Rectal smooth muscle tissue (tissue), 1 donor: ENCODE measurements around the gene TNFRSF8.
A peak's percentile ranks its signal among the peaks of the same experiment; 100 is the strongest.

Experiments used
- H3K27ac ChIP-seq: one replicate; pipeline ENCODE4 v1.7.0; 2013; ENCODE audit warnings: low read depth, low read length, inconsistent platforms
- H3K27me3 ChIP-seq: one replicate; pipeline ENCODE4 v1.7.0; 2013; ENCODE audit warnings: low read length; ENCODE audit not compliant: control insufficient read depth, insufficient read depth
- H3K36me3 ChIP-seq: one replicate; pipeline ENCODE4 v1.7.0; 2013; ENCODE audit warnings: low read length; ENCODE audit not compliant: control insufficient read depth, insufficient read depth
- H3K4me1 ChIP-seq: one replicate; pipeline ENCODE4 v1.7.0; 2013; ENCODE audit warnings: low read length; ENCODE audit not compliant: control insufficient read depth, insufficient read depth
- H3K4me3 ChIP-seq: one replicate; pipeline ENCODE4 v1.7.0; 2013; ENCODE audit warnings: low read length
- H3K9ac ChIP-seq: one replicate; pipeline ENCODE4 v1.7.0; 2013; ENCODE audit warnings: low read length

Gene TNFRSF8

DNA sequence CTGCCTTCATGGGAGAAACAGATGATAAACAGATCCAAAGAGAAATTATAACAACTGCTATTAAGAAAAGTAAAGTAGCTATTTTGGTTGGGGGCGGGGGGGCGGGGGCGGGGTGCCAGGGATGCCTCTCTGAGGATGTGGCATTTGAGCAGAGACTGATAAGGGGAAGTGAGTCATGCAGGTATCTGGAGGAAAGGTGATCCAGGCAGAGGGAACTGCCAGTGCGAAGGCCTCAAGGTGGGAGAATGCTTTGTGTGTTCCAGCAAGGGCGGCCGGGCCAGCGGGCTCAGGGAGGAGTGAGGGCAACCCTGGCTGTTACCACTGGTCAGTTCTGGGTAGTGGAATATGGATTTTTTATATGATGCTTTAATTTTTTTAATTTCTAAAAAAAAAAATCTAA is 96.7 kb downstream of the TNFRSF8 start:
- peaks cover 2% of the 10 kb centered on the region for H3K4me1 ChIP-seq
- no peak overlapping the region for H3K27ac ChIP-seq
- no peak overlapping the region for H3K9ac ChIP-seq
- no peaks in the 10 kb centered on the region for H3K36me3 ChIP-seq
- no peaks in the 10 kb centered on the region for H3K27me3 ChIP-seq
- no peak overlapping the region for H3K4me3 ChIP-seq

DNA sequence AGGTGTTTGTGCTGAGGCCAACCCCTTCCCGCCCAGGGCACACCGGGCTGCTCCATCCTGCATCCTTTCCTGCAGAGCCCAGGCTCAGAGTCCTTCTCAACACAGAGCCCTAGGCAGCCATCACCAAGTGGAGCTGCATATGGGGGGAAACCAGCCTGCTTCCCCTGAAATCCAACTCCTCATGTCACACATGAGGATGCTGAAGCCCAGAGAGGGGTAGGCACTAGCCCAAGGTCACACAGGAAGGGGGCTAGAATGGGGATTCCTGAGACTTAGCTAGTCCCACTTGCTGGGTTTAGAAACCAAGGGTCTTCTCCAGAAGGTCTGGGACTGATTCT is 98.2 kb downstream of the TNFRSF8 start:
- no peak overlapping the region for H3K4me3 ChIP-seq
- no peaks in the 10 kb centered on the region for H3K27me3 ChIP-seq
- H3K27ac ChIP-seq, result no peak overlapping the region
- peaks cover 2% of the 10 kb centered on the region for H3K4me1 ChIP-seq
- H3K9ac ChIP-seq, result no peak overlapping the region
- H3K36me3 ChIP-seq, result no peaks in the 10 kb centered on the region

- Histone ChIP-seq H3K27ac (no peak overlapping the region), H3K4me3 (no peak overlapping the region), H3K36me3 (no peaks in the 10 kb centered on the region), H3K27me3 (no peaks in the 10 kb centered on the region), H3K9ac (no peak overlapping the region), H3K4me1 (peaks cover 2% of the 10 kb centered on the region)
Measured at GRCh38 chr1:12161662-12162458, 98.8 kb downstream of the TNFRSF8 start.

DNA sequence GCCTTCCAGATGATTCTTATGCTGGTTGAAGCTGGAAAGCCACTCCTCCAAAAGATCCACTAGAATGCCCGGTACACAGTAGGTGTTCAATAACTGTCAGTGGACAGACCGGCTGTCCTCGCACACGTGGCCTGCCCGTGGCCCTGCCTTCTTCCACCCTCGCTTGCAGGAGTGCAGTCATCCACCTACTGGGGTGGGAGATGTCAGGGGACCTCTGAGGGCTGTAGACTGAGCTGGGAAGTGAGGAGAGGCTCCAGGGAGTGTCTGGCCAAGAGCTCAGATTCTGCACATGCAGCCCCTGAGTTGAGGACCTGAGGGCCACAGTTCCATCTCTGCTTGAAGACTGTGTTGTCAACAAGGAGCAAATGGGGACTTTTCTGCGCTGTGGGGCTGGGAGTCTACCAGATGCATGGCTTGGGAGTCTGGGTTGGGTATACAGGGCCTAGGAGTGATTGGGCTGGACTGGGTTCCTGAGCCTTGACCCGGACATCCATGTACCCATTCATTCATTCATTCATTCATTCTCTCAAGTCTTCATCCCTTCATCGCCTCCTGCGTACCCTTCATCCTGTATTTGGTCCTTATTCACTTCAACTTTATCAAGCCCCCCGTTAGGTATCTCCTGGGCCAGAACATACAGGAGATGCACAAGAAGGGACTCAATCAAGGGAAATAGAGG is 99.5 kb downstream of the TNFRSF8 start:
- H3K4me1 ChIP-seq, result peaks cover 2% of the 10 kb centered on the region
- H3K9ac ChIP-seq, result no peak overlapping the region
- H3K36me3 ChIP-seq, result no peaks in the 10 kb centered on the region
- H3K4me3 ChIP-seq, result no peak overlapping the region
- H3K27me3 ChIP-seq, result no peaks in the 10 kb centered on the region
- H3K27ac ChIP-seq, result no peak overlapping the region

DNA sequence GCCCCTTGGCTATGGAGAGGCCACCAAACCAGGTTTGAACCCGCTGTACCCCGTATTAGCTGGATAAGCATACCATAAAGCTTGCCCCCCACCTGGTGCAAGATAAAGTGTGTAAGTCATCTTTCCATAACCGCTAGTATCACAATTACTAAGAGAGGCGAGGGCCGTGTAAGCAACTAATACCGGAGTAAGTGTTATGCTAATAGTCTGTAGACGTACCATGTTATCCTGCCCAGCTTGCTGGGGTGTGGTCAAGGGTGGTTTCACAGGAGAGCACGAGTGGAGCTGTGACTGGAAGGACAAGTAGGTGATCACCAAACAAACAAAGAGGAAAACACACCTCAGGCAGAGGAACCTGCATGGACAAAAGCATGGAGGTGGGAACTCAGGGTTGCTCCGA is 100.1 kb downstream of the TNFRSF8 start:
- H3K27me3 ChIP-seq, result no peaks in the 10 kb centered on the region
- H3K4me3 ChIP-seq, result no peak overlapping the region
- no peaks in the 10 kb centered on the region for H3K36me3 ChIP-seq
- H3K4me1 ChIP-seq, result peaks cover 2% of the 10 kb centered on the region
- no peak overlapping the region for H3K27ac ChIP-seq
- no peak overlapping the region for H3K9ac ChIP-seq

GRCh38 chr1:12164210-12164609 is 101.1 kb downstream of the TNFRSF8 start:
- Histone ChIP-seq H3K36me3 (no peaks in the 10 kb centered on the region), H3K4me1 (peaks cover 2% of the 10 kb centered on the region), H3K27ac (no peak overlapping the region), H3K9ac (no peak overlapping the region), H3K27me3 (no peaks in the 10 kb centered on the region), H3K4me3 (no peak overlapping the region)

- Histone ChIP-seq H3K4me1 (peaks cover 2% of the 10 kb centered on the region), H3K27ac (no peak overlapping the region), H3K9ac (no peak overlapping the region), H3K4me3 (no peak overlapping the region), H3K36me3 (no peaks in the 10 kb centered on the region), H3K27me3 (no peaks in the 10 kb centered on the region)
Measured at GRCh38 chr1:12165342-12165741, 102.2 kb downstream of the TNFRSF8 start.

GRCh38 chr1:12166834-12167492 is 103.9 kb downstream of the TNFRSF8 start, which contains the start of gene TNFRSF1B:
TSS of gene TNFRSF1B (plus strand) at chr1:12166991. CDS start at chr1:12167092, 101 bp downstream.
- no peaks in the 10 kb centered on the region for H3K27me3 ChIP-seq
- H3K4me3 ChIP-seq, result peak within 1 kb of the TSS; percentile 69
- H3K9ac ChIP-seq, result peak within 1 kb of the TSS; percentile 64
- peak within 1 kb of the TSS; percentile 35 for H3K27ac ChIP-seq
- H3K4me1 ChIP-seq, result no peaks in the 10 kb centered on the region
- H3K36me3 ChIP-seq, result no peaks in the 10 kb centered on the region

DNA sequence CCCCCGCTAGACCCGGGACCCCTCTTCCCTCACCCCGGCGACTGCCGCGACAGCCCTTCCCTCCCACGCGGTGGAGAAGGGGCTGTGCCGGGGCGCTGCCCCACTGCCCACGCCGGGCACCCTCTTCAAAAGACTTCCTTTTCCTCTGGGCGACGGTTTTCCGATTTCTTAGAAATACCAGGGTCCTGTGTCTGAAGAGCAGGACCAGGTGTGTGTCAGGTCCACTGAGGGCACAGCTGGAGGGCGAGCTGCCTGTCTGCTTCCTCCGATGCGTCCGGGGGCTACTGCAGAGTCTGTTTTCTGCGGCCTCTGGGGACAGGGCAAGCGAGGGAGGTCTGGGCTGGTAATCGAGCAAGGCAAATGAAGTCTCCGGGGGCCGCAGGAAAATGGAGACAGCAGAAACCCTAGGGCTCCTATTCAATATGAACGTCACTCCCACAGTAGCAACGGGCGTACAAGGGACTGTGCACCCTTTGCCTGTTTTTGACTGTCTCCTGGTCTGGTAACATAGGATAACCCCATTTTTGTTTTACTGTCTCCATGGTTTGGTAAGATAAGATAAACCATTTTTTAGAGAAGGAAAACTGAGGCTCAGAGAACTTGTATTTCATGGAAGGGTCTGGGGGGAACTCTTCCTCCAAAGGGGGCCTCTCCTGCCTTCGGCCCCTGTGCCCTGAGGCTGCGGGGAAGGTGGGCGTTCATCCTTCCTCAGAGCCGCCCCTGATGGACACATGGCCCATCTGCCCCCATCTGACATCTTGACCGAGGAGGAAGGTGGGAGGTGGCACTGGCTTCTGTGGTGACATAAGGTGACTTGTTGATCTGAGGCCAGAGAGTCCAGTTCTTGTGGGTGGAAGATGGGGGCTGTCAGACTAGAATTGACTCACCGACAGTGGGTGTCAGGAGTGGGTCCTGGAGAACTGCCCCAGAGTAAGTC is 104.7 kb downstream of the TNFRSF8 start:
- Histone ChIP-seq H3K4me1 (no peaks in the 10 kb centered on the region), H3K36me3 (no peaks in the 10 kb centered on the region), H3K27ac (peak overlapping the region; percentile 17), H3K4me3 (peak overlapping the region; percentile 69), H3K9ac (peak overlapping the region; percentile 64), H3K27me3 (no peaks in the 10 kb centered on the region)

DNA sequence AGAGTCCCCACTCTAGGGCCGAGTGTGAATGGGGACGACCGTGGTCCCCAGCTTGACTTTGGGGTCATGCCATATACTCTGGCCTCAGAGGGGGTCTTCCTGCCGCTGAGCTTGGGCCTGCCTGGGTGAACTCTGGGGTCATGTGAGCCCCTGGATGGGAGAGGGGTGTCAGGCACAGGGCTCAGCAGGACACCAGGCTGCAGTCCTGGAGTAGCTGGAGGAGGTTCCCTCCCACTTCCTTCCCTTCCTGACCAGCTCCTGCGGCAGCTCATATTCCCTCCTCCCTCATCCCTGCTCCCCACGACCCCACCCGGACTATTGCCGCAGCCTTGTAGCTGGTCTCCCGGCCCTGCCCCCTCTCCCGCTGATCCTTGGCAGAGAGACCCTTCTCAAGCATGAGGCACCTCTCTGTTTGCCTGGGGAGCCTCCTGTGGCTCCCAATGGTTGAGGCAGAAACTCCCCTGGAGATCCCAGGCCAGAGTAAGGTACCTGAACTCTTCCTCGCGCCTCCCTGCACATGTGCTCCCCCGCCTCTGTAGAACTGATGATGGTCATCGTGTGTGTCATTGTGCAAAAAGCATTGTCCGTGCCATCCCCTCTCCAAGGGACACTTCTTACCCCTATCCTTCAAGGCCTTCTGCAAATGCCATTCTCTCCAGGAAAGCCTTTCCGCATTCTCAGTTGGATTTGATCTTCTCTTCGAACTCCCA is 105.5 kb downstream of the TNFRSF8 start:
- H3K27me3 ChIP-seq, result no peaks in the 10 kb centered on the region
- peak overlapping the region; percentile 69 for H3K4me3 ChIP-seq
- no peaks in the 10 kb centered on the region for H3K4me1 ChIP-seq
- peak overlapping the region; percentile 7 for H3K9ac ChIP-seq
- no peaks in the 10 kb centered on the region for H3K36me3 ChIP-seq
- H3K27ac ChIP-seq, result no peak overlapping the region

GRCh38 chr1:12169442-12170135 is 106.5 kb downstream of the TNFRSF8 start:
- no peak overlapping the region for H3K27ac ChIP-seq
- no peaks in the 10 kb centered on the region for H3K4me1 ChIP-seq
- H3K4me3 ChIP-seq, result no peak overlapping the region
- no peaks in the 10 kb centered on the region for H3K36me3 ChIP-seq
- no peaks in the 10 kb centered on the region for H3K27me3 ChIP-seq
- no peak overlapping the region for H3K9ac ChIP-seq
